Left lung (tissue), 10 donors: Measurements from ENCODE around the gene PRRG2. TPM values are rescaled to one million over a fixed set of nuclear protein-coding genes. Genes with fewer than 3 reads are reported as not detected.

Experiments used
- ATAC-seq: fragments of 200-7000 bp; cut with Tn5 transposase; one replicate; pipeline ENCODE4 v1.9.1; 2020; ENCODE audit warnings: moderate library complexity
- DNase-seq, 4 donors: peaks; one replicate each; pipeline ENCODE4 v3.0.0-alpha.2; 2013 to 2020
- H3K27ac ChIP-seq, 2 donors: fragments of 200-600 bp; sonication (generic) in 1 of 2; one replicate each; pipeline versions ENCODE4 v1.5.0 to v1.8.0; 2020 to 2021
- H3K27me3 ChIP-seq, 2 donors: fragments of 200-600 bp; sonication (generic) in 1 of 2; one replicate each; pipeline versions ENCODE4 v1.5.0 to v1.8.0; 2020 to 2021
- H3K36me3 ChIP-seq, 2 donors: fragments of 200-600 bp; sonication (generic) in 1 of 2; one replicate each; pipeline versions ENCODE4 v1.5.0 to v1.8.0; 2020 to 2021
- H3K4me1 ChIP-seq, 2 donors: fragments of 200-600 bp; one replicate each; pipeline ENCODE4 v1.8.0; 2021
- H3K4me3 ChIP-seq, 2 donors: fragments of 200-600 bp; sonication (generic) in 1 of 2; one replicate each; pipeline versions ENCODE4 v1.5.0 to v1.8.0; 2020 to 2021; ENCODE audit warnings: mild to moderate bottlenecking in 1 of 2
- H3K9me3 ChIP-seq, 2 donors: fragments of 200-600 bp; sonication (generic) in 1 of 2; one replicate each; pipeline versions ENCODE4 v1.5.0 to v1.8.0; 2020 to 2021
- CTCF ChIP-seq, 2 donors: fragments of 200-600 bp; sonication (generic) in 1 of 2; IDR thresholded peaks; one replicate each; pipeline versions ENCODE4 v1.5.0 to v1.8.0; 2021; ENCODE audit warnings: antibody characterized with exemption in 2 of 2
- intact Hi-C, 2 donors: fragments of 100-400 bp; cut with DNase I; formaldehyde crosslinking; loops; one replicate each; pipeline versions ENCODE4 v1.11.2 to v1.14.2; 2022
- polyA plus RNA-seq, 6 donors: library from polyadenylated mRNA; unstranded; fragments of 120-200 nt; gene quantifications; one replicate each; pipeline ENCODE4 v1.2.1, GENCODE V29; 2013; ENCODE audit not compliant: insufficient read length in 6 of 6
- total RNA-seq, 2 donors: library from RNA; stranded (reverse); fragmentation: NEBNext Ultra II Directional; extraction: Animal tissue kit (Norgen Biotek cat#: 25700); gene quantifications; one replicate each; pipeline ENCODE4 v1.2.1, GENCODE V29; 2021
- donor health status: DM: no; HTN: yes; CAD: no.
- donor health status: DM: no; HTN: no; CAD: no.

Gene PRRG2
- total and polyA plus RNA-seq, 8 donors = 3.8 to 13.6 (median 5.8) TPM

- Histone ChIP-seq H3K4me1 (peaks cover 0 to 20% of the 10 kb centered on the region in 2 donors), H3K36me3 (peaks cover 0 to 73% of the 10 kb centered on the region in 2 donors), H3K27ac (no peak overlapping the region), H3K9me3 (no peaks in the 10 kb centered on the region), H3K27me3 (no peaks in the 10 kb centered on the region), H3K4me3 (no peak overlapping the region)
- DNase-seq (no peak), ATAC-seq (no peak)
- TF ChIP-seq CTCF (IDR thresholded peaks at IDR 0.05) = no peak
- intact Hi-C loops = no loop called here
These were observed 42.5 kb upstream of the PRRG2 start for GRCh38 chr19:49538643-49539042.

GRCh38 chr19:49539192-49539952 lies 41.7 kb upstream of the PRRG2 start:
- no peaks in the 10 kb centered on the region for H3K27me3 ChIP-seq
- intact Hi-C loops = no loop called here
- H3K4me1 ChIP-seq = peaks cover 0 to 13% of the 10 kb centered on the region in 2 donors
- no peaks in the 10 kb centered on the region for H3K9me3 ChIP-seq
- no peak for TF ChIP-seq CTCF (IDR thresholded peaks at IDR 0.05)
- no peak overlapping the region for H3K27ac ChIP-seq
- DNase-seq = no peak
- no peak overlapping the region for H3K4me3 ChIP-seq
- ATAC-seq = no peak
- H3K36me3 ChIP-seq = peaks cover 0 to 73% of the 10 kb centered on the region in 2 donors

- no peak for DNase-seq
- intact Hi-C loops = no loop called here
- no peak overlapping the region for H3K27ac ChIP-seq
- no peak for TF ChIP-seq CTCF (IDR thresholded peaks at IDR 0.05)
- peaks cover 0 to 59% of the 10 kb centered on the region in 2 donors for H3K36me3 ChIP-seq
- no peak for ATAC-seq
- H3K9me3 ChIP-seq = no peaks in the 10 kb centered on the region
- no peak overlapping the region for H3K4me3 ChIP-seq
- H3K4me1 ChIP-seq = peaks cover 0 to 9% of the 10 kb centered on the region in 2 donors
- no peaks in the 10 kb centered on the region for H3K27me3 ChIP-seq
These were observed 39.2 kb upstream of the PRRG2 start for GRCh38 chr19:49541914-49542313.

DNA sequence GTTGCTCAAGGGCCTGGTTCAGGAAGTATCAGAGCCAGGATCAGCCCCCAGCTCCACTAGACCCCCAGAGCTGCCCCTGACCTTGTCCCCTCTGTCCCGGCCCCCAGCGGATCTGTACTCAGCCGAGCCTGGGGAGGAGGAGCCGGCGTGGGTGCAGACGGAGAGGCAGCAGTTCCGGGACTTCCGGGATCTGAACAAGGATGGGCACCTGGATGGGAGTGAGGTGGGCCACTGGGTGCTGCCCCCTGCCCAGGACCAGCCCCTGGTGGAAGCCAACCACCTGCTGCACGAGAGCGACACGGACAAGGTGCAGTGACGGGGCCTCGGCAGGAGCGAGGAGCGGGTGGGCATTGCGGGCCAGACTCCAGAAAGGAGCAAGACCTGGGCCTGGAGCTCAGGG lies 38.7 kb upstream of the PRRG2 start:
- ATAC-seq = no peak
- intact Hi-C loops = no loop called here
- Histone ChIP-seq H3K27ac (no peak overlapping the region), H3K4me3 (no peak overlapping the region), H3K36me3 (peaks cover 0 to 54% of the 10 kb centered on the region in 2 donors), H3K9me3 (no peaks in the 10 kb centered on the region), H3K27me3 (no peaks in the 10 kb centered on the region), H3K4me1 (peaks cover 0 to 14% of the 10 kb centered on the region in 2 donors)
- DNase-seq = peak in 1 of 4 donors; percentile 61
- TF ChIP-seq CTCF (IDR thresholded peaks at IDR 0.05) = no peak

GRCh38 chr19:49543032-49543431 lies 38.1 kb upstream of the PRRG2 start:
- Histone ChIP-seq H3K36me3 (peaks cover 0 to 49% of the 10 kb centered on the region in 2 donors), H3K4me3 (no peak overlapping the region), H3K27ac (no peak overlapping the region), H3K9me3 (no peaks in the 10 kb centered on the region), H3K27me3 (no peaks in the 10 kb centered on the region), H3K4me1 (peaks cover 0 to 8% of the 10 kb centered on the region in 2 donors)
- DNase-seq (peak in 1 of 4 donors; percentile 55), ATAC-seq (no peak)
- intact Hi-C loops = no loop called here
- TF ChIP-seq CTCF (IDR thresholded peaks at IDR 0.05) = no peak
